Upper lobe of right lung (tissue), 1 donor: ENCODE measurements around the gene ZNF420. TPM values are rescaled to one million over a fixed set of nuclear protein-coding genes. Genes with fewer than 3 reads are reported as not detected.
"Not testable (repeated sequence)": the region's sequence is repeated elsewhere in the genome, so short reads cannot be mapped to it uniquely, and the experiment has no call there.

Experiments used
- ATAC-seq: fragments of 200-7000 bp; cut with Tn5 transposase; one replicate; pipeline ENCODE4 v1.9.1; 2020; ENCODE audit warnings: mild to moderate bottlenecking, moderate library complexity
- DNase-seq: peaks from one replicate; pipeline ENCODE4 v3.0.0-alpha.2; 2020
- H3K27ac ChIP-seq: fragments of 200-600 bp; one replicate; pipeline ENCODE4 v1.8.0; 2022
- H3K27me3 ChIP-seq: fragments of 200-600 bp; one replicate; pipeline ENCODE4 v1.8.0; 2022; ENCODE audit warnings: mild to moderate bottlenecking
- H3K36me3 ChIP-seq: fragments of 200-600 bp; one replicate; pipeline ENCODE4 v1.8.0; 2022
- H3K4me1 ChIP-seq: fragments of 200-600 bp; one replicate; pipeline ENCODE4 v1.8.0; 2022
- H3K4me3 ChIP-seq: fragments of 200-600 bp; one replicate; pipeline ENCODE4 v1.8.0; 2022; ENCODE audit warnings: mild to moderate bottlenecking
- H3K9me3 ChIP-seq: fragments of 200-600 bp; one replicate; pipeline ENCODE4 v1.8.0; 2022
- CTCF ChIP-seq: fragments of 200-600 bp; IDR thresholded peaks from one replicate; pipeline ENCODE4 v1.8.0; 2022; ENCODE audit warnings: antibody characterized with exemption
- intact Hi-C: fragments of 100-400 bp; cut with DNase I; formaldehyde crosslinking; loops from one replicate; pipeline ENCODE4 v1.11.0; 2022
- total RNA-seq: library from RNA; stranded (reverse); fragmentation: NEBNext Ultra II Directional; extraction: Animal tissue kit (Norgen Biotek cat#: 25700); gene quantifications from one replicate; pipeline ENCODE4 v1.2.1, GENCODE V29; 2021
- donor health status: DM: no; HTN: yes; CAD: no; lungs with severe emphysema.

The ZNF420 gene
- total RNA-seq, 1 donor from 2014 or later: 8.7 TPM

GRCh38 chr19:37082307-37082706, 4.1 kb downstream of the ZNF420 start:
- Histone ChIP-seq H3K36me3 (no peaks in the 10 kb centered on the region), H3K4me3 (no peak overlapping the region), H3K27me3 (no peaks in the 10 kb centered on the region), H3K4me1 (peaks cover 7% of the 10 kb centered on the region), H3K27ac (no peak overlapping the region), H3K9me3 (peaks cover 30% of the 10 kb centered on the region)
- TF ChIP-seq CTCF: no peak
- DNase-seq (no peak), ATAC-seq (no peak)
- intact Hi-C loops: no loop called here

GRCh38 chr19:37087110-37087509, 8.9 kb downstream of the ZNF420 start:
- intact Hi-C loops: no loop called here
- DNase-seq: no peak
- no peaks in the 10 kb centered on the region for H3K4me1 ChIP-seq
- TF ChIP-seq CTCF: no peak
- H3K9me3 ChIP-seq: peaks cover 51% of the 10 kb centered on the region
- no peaks in the 10 kb centered on the region for H3K27me3 ChIP-seq
- H3K4me3 ChIP-seq: no peak overlapping the region
- H3K36me3 ChIP-seq: peaks cover 28% of the 10 kb centered on the region
- H3K27ac ChIP-seq: no peak overlapping the region
- no peak for ATAC-seq

GRCh38 chr19:37095859-37096258, 17.6 kb downstream of the ZNF420 start:
- DNase-seq (no peak), ATAC-seq (no peak)
- Histone ChIP-seq H3K27ac (no peak overlapping the region), H3K4me3 (no peak overlapping the region), H3K9me3 (peaks cover 57% of the 10 kb centered on the region), H3K36me3 (peaks cover 59% of the 10 kb centered on the region), H3K4me1 (no peaks in the 10 kb centered on the region), H3K27me3 (no peaks in the 10 kb centered on the region)
- TF ChIP-seq CTCF: no peak
- intact Hi-C loops: no loop called here

- H3K9me3 ChIP-seq: peaks cover 72% of the 10 kb centered on the region
- H3K27ac ChIP-seq: no peak overlapping the region
- no peak for TF ChIP-seq CTCF
- intact Hi-C loops: no loop called here
- no peaks in the 10 kb centered on the region for H3K27me3 ChIP-seq
- H3K36me3 ChIP-seq: peaks cover 41% of the 10 kb centered on the region
- H3K4me1 ChIP-seq: no peaks in the 10 kb centered on the region
- H3K4me3 ChIP-seq: no peak overlapping the region
- ATAC-seq (no peak), DNase-seq (no peak)
Observed at GRCh38 chr19:37098570-37098969, 20.3 kb downstream of the ZNF420 start.

- H3K27me3 ChIP-seq, H3K4me1 ChIP-seq, intact Hi-C loops, H3K36me3 ChIP-seq, H3K4me3 ChIP-seq, H3K27ac ChIP-seq, ATAC-seq, DNase-seq: not testable (repeated sequence)
- H3K9me3 ChIP-seq: peaks cover 64% of the 10 kb centered on the region
Observed at GRCh38 chr19:37104135-37104534, 25.9 kb downstream of the ZNF420 start.

GRCh38 chr19:37111753-37112152, 33.5 kb downstream of the ZNF420 start:
- H3K27ac ChIP-seq, H3K36me3 ChIP-seq, DNase-seq, H3K4me3 ChIP-seq, intact Hi-C loops, H3K27me3 ChIP-seq, ATAC-seq, H3K4me1 ChIP-seq: not testable (repeated sequence)
- H3K9me3 ChIP-seq: peaks cover 86% of the 10 kb centered on the region

- H3K9me3 ChIP-seq: peaks cover 69% of the 10 kb centered on the region
Observed at GRCh38 chr19:37114001-37114400, 35.8 kb downstream of the ZNF420 start.

GRCh38 chr19:37122093-37122492, 43.9 kb downstream of the ZNF420 start:
- H3K4me1 ChIP-seq, ATAC-seq: not testable (repeated sequence)

More at GRCh38 chr19:37114001-37114400, 35.8 kb downstream of the ZNF420 start:
- ATAC-seq: no peak
- Histone ChIP-seq H3K27me3 (no peaks in the 10 kb centered on the region), H3K27ac (no peak overlapping the region), H3K36me3 (no peaks in the 10 kb centered on the region), H3K4me1 (no peaks in the 10 kb centered on the region), H3K4me3 (no peak overlapping the region)
- TF ChIP-seq CTCF: no peak
- intact Hi-C loops: no loop called here
- no peak for DNase-seq

More at GRCh38 chr19:37122093-37122492, 43.9 kb downstream of the ZNF420 start:
- intact Hi-C loops, H3K36me3 ChIP-seq, H3K27ac ChIP-seq, H3K4me3 ChIP-seq, DNase-seq, H3K27me3 ChIP-seq: not testable (repeated sequence)
- H3K9me3 ChIP-seq: peaks cover 53% of the 10 kb centered on the region
